B cell (primary cell): ENCODE measurements around the gene PARD3. TPM values are rescaled to one million over a fixed set of nuclear protein-coding genes. Genes with fewer than 3 reads are reported as not detected.
A peak's percentile ranks its signal among the peaks of the same experiment; 100 is the strongest.

Experiments used
- ATAC-seq: fragments of 200-7000 bp; cut with Tn5 transposase; one replicate; pipeline ENCODE4 v1.10.0; 2021; ENCODE audit warnings: low read depth, mild to moderate bottlenecking, moderate number of reproducible peaks, moderate library complexity
- CTCF ChIA-PET: fragments of 350-600 bp; sonication (Branson Sonifier 250); formaldehyde crosslinking; loops from one replicate; lab custom pipeline; 2021; ENCODE audit warnings: antibody characterized with exemption, inconsistent platforms; lab: Charles Lee
- POLR2A ChIA-PET: fragments of 350-600 bp; sonication (Branson Sonifier 250); formaldehyde crosslinking; loops from one replicate; lab custom pipeline; 2021; ENCODE audit warnings: antibody characterized with exemption; lab: Charles Lee
- DNase-seq: peaks from one replicate; pipeline ENCODE4 v3.0.0; 2013
- H2AFZ ChIP-seq: 2 replicates; pipeline ENCODE4 v1.6.1; 2012; ENCODE audit warnings: mild to moderate bottlenecking, low read depth, low read length; ENCODE audit not compliant: insufficient read depth, poor library complexity, severe bottlenecking
- H3K27ac ChIP-seq, 2 donors: 1 replicate in 1 of 2; 2 replicates in 1 of 2; pipeline ENCODE4 v1.5.1; 2012 to 2013; ENCODE audit warnings: low read length in 2 of 2, mild to moderate bottlenecking in 2 of 2, moderate library complexity in 1 of 2
- H3K27me3 ChIP-seq, 4 experiments: fragments of 200-600 bp in 1 of 4; sonication (generic) in 1 of 4; replicated peaks in 1 of 4; 1 replicate in 2 of 4; 2 replicates in 2 of 4; pipeline versions ENCODE4 v1.6.1 to v1.7.0; 2013 to 2016; ENCODE audit warnings: low read length in 3 of 4, mild to moderate bottlenecking in 2 of 4, mixed read lengths in 1 of 4, moderate library complexity in 1 of 4; ENCODE audit not compliant: insufficient read depth in 4 of 4, control insufficient read depth in 3 of 4; ENCODE audit errors: control extremely low read depth in 1 of 4
- H3K36me3 ChIP-seq, 2 experiments: replicated peaks in 1 of 2; 1 replicate in 1 of 2; 2 replicates in 1 of 2; pipeline versions ENCODE4 v1.6.1 to v1.7.1; 2013; ENCODE audit warnings: low read length in 1 of 2; ENCODE audit not compliant: insufficient read depth in 2 of 2, control insufficient read depth in 1 of 2; ENCODE audit errors: control extremely low read depth in 1 of 2, extremely low read depth in 1 of 2
- H3K4me1 ChIP-seq, 2 donors: fragments of 200-600 bp in 1 of 2; sonication (generic) in 1 of 2; 1 replicate in 1 of 2; 2 replicates in 1 of 2; pipeline versions ENCODE4 v1.5.1 to v1.6.1; 2013 to 2017; ENCODE audit warnings: low read length in 2 of 2; ENCODE audit not compliant: control insufficient read depth in 2 of 2, insufficient read depth in 2 of 2
- H3K4me2 ChIP-seq: replicated peaks from 2 replicates; pipeline ENCODE3; 2012; ENCODE audit warnings: mild to moderate bottlenecking, low read depth, low read length; ENCODE audit not compliant: poor library complexity, severe bottlenecking
- H3K4me3 ChIP-seq, 5 experiments: fragments of 200-600 bp in 1 of 5; sonication (generic) in 1 of 5; 1 replicate in 3 of 5; 2 replicates in 2 of 5; pipeline versions ENCODE4 v1.5.1 to v1.7.0; 2011 to 2016; ENCODE audit warnings: low read length in 4 of 5, mild to moderate bottlenecking in 4 of 5, low read depth in 2 of 5, control low read depth in 1 of 5, moderate library complexity in 1 of 5; ENCODE audit not compliant: insufficient read depth in 1 of 5; ENCODE audit errors: control extremely low read depth in 1 of 5, extremely low read depth in 1 of 5
- H3K79me2 ChIP-seq: fragments of 200-600 bp; sonication (generic); one replicate; pipeline ENCODE4 v1.6.0; 2016; ENCODE audit warnings: low read length; ENCODE audit not compliant: control insufficient read depth, insufficient read depth
- H3K9ac ChIP-seq: fragments of 200-600 bp; sonication (generic); 2 replicates; pipeline ENCODE4 v1.6.1; 2017; ENCODE audit warnings: mild to moderate bottlenecking, low read length, moderate library complexity
- H3K9me3 ChIP-seq, 3 donors: one replicate each; pipeline versions ENCODE4 v1.6.1 to v1.7.1; 2013; ENCODE audit warnings: low read length in 2 of 3; ENCODE audit not compliant: control insufficient read depth in 2 of 3, insufficient read depth in 1 of 3; ENCODE audit errors: control extremely low read depth in 1 of 3
- H4K20me1 ChIP-seq: 2 replicates; pipeline ENCODE4 v1.6.0; 2012; ENCODE audit warnings: mild to moderate bottlenecking, low read length; ENCODE audit not compliant: insufficient read depth, control insufficient read depth, poor library complexity, severe bottlenecking
- H3K27ac Mint-ChIP-seq: one replicate; pipeline ENCODE4 v1.8.0; 2021; ENCODE audit warnings: mixed read lengths
- H3K27me3 Mint-ChIP-seq: one replicate; pipeline ENCODE4 v1.8.0; 2021; ENCODE audit warnings: mixed read lengths
- H3K4me1 Mint-ChIP-seq: one replicate; pipeline ENCODE4 v1.8.0; 2021; ENCODE audit warnings: mixed read lengths
- H3K4me3 Mint-ChIP-seq: one replicate; pipeline ENCODE4 v1.8.0; 2021; ENCODE audit warnings: mixed read lengths
- H3K9me3 Mint-ChIP-seq: one replicate; pipeline ENCODE4 v1.8.0; 2022; ENCODE audit warnings: mixed read lengths; ENCODE audit not compliant: insufficient read depth
- CTCF ChIP-seq: fragments of 200-600 bp; IDR thresholded peaks from one replicate; pipeline ENCODE4 v1.8.0; 2022; ENCODE audit warnings: antibody characterized with exemption, mild to moderate bottlenecking
- EZH2 ChIP-seq: IDR thresholded peaks from 2 replicates; pipeline ENCODE4 v1.6.1; 2012; ENCODE audit warnings: borderline replicate concordance, low read depth, mild to moderate bottlenecking, moderate library complexity, low read length; ENCODE audit not compliant: insufficient read depth, poor library complexity, severe bottlenecking
- WGBS: methylation state at CpG from one replicate; pipeline ENCODE4 v1.1.5; 2013; ENCODE audit warnings: missing lambda C conversion rate; ENCODE audit not compliant: insufficient coverage; 5-methylcytosine and 5-hydroxymethylcytosine counted together
- intact Hi-C: fragments of 100-400 bp; cut with micrococcal nuclease; formaldehyde crosslinking; loops from one replicate; pipeline ENCODE4 v1.10.0; 2022
- polyA plus RNA-seq: library from polyadenylated mRNA; depleted of rRNA; stranded (reverse); fragments of >200 nt; gene quantifications from 2 replicates; pipeline ENCODE4 v1.2.3, GENCODE V29; 2012
- total RNA-seq, 2 donors: library from RNA; stranded (reverse); fragments of 120-200 nt in 1 of 2; gene quantifications; 1 replicate in 1 of 2; 2 replicates in 1 of 2; pipeline versions ENCODE4 v1.2.3 to v1.2.4, GENCODE V29; 2013 to 2022

Gene PARD3
- total and polyA plus RNA-seq, 2 donors (not counting 1 experiment from before 2014, with no cell fraction given): not detected

- POLR2A ChIA-PET: no interaction called here
- TF ChIP-seq CTCF (no peak), EZH2 (no peak)
- Mint-ChIP-seq H3K27ac (no peak overlapping the region), H3K4me1 (no peaks in the 10 kb centered on the region), H3K27me3 (no peaks in the 10 kb centered on the region), H3K4me3 (no peak overlapping the region), H3K9me3 (no peaks in the 10 kb centered on the region)
- WGBS: 100% methylated on average over 2 of the region's 3 CpGs
- DNase-seq: no peak
- Histone ChIP-seq H2AFZ (peak overlapping the region; percentile 26), H3K4me1 (no peaks in the 10 kb centered on the region), H4K20me1 (no peaks in the 10 kb centered on the region), H3K36me3 (no peaks in the 10 kb centered on the region), H3K4me2 (no peak overlapping the region), H3K27me3 (no peaks in the 10 kb centered on the region), H3K4me3 (no peak overlapping the region), H3K79me2 (no peaks in the 10 kb centered on the region), H3K9me3 (no peaks in the 10 kb centered on the region), H3K9ac (no peak overlapping the region), H3K27ac (no peak overlapping the region)
- CTCF ChIA-PET: interaction anchor here (0.8 kb wide), 2 partner anchors 8 to 93 kb away, joined by 3 read pairs; no protein-coding TSS in a partner anchor
- intact Hi-C loops: no loop called here
- ATAC-seq: no peak
Measured at GRCh38 chr10:34523017-34523767, 291.9 kb downstream of the PARD3 start.

GRCh38 chr10:34522546-34522945 lies 292.6 kb downstream of the PARD3 start:
- no peak overlapping the region for H3K4me2 ChIP-seq
- no peaks in the 10 kb centered on the region for H3K79me2 ChIP-seq
- no peak overlapping the region for H3K4me3 ChIP-seq
- H3K4me1 ChIP-seq: no peaks in the 10 kb centered on the region
- WGBS: 60% methylated on average over 1 of the region's 6 CpGs
- H3K27me3 ChIP-seq: no peaks in the 10 kb centered on the region
- peak overlapping the region; percentile 26 for H2AFZ ChIP-seq
- TF ChIP-seq EZH2 (no peak), CTCF (no peak)
- no peaks in the 10 kb centered on the region for H3K4me1 Mint-ChIP-seq
- no peaks in the 10 kb centered on the region for H3K9me3 ChIP-seq
- CTCF ChIA-PET: interaction anchor here (0.8 kb wide), 1 partner anchor 93 kb away, joined by 3 read pairs; no protein-coding TSS in a partner anchor
- intact Hi-C loops: no loop called here
- H3K27ac Mint-ChIP-seq: no peak overlapping the region
- no peaks in the 10 kb centered on the region for H3K9me3 Mint-ChIP-seq
- no peaks in the 10 kb centered on the region for H3K27me3 Mint-ChIP-seq
- H3K36me3 ChIP-seq: no peaks in the 10 kb centered on the region
- POLR2A ChIA-PET: no interaction called here
- no peak overlapping the region for H3K27ac ChIP-seq
- H3K9ac ChIP-seq: no peak overlapping the region
- H4K20me1 ChIP-seq: no peaks in the 10 kb centered on the region
- no peak overlapping the region for H3K4me3 Mint-ChIP-seq
- no peak for ATAC-seq
- DNase-seq: no peak
